HG03064 (cell line): ENCODE data around the gene CSRNP3.

ENCODE experiments used
- ATAC-seq: cut with Tn5 transposase; IDR thresholded peaks from one replicate; pipeline ENCODE4 v1.9.1; 2021; ENCODE audit warnings: low read depth; ENCODE audit not compliant: unreplicated experiment

The CSRNP3 gene

GRCh38 chr2:165469417-165469816 is at the start of gene CSRNP3:
CSRNP3 (plus strand) TSS chr2:165469698; CDS start chr2:165595066, 125,368 bp downstream.
- no peak for ATAC-seq

- ATAC-seq, result no peak
Observed at GRCh38 chr2:165420231-165420630, 49.3 kb upstream of the CSRNP3 start.

GRCh38 chr2:165423081-165423480 is 46.4 kb upstream of the CSRNP3 start:
- ATAC-seq, result no peak

- no peak for ATAC-seq
Observed at GRCh38 chr2:165425556-165425955, 43.9 kb upstream of the CSRNP3 start.

- ATAC-seq, result no peak
Observed at GRCh38 chr2:165427686-165428085, 41.8 kb upstream of the CSRNP3 start.

GRCh38 chr2:165428926-165429325 is 40.6 kb upstream of the CSRNP3 start:
- ATAC-seq, result no peak

GRCh38 chr2:165431014-165431413 is 38.5 kb upstream of the CSRNP3 start:
- no peak for ATAC-seq

- no peak for ATAC-seq
Observed at GRCh38 chr2:165432234-165432966, 37.1 kb upstream of the CSRNP3 start.

- ATAC-seq, result no peak
Observed at GRCh38 chr2:165434865-165435496, 34.5 kb upstream of the CSRNP3 start.

GRCh38 chr2:165435611-165436010 is 33.9 kb upstream of the CSRNP3 start:
- ATAC-seq, result no peak

- no peak for ATAC-seq
Observed at GRCh38 chr2:165436559-165436958, 32.9 kb upstream of the CSRNP3 start.

- ATAC-seq, result no peak
Observed at GRCh38 chr2:165440367-165440766, 29.1 kb upstream of the CSRNP3 start.

- ATAC-seq, result no peak
Observed at GRCh38 chr2:165443511-165443910, 26.0 kb upstream of the CSRNP3 start.

GRCh38 chr2:165448406-165448805 is 21.1 kb upstream of the CSRNP3 start:
- no peak for ATAC-seq

GRCh38 chr2:165450156-165450555 is 19.3 kb upstream of the CSRNP3 start:
- ATAC-seq, result no peak

- no peak for ATAC-seq
Observed at GRCh38 chr2:165452327-165452726, 17.2 kb upstream of the CSRNP3 start.

GRCh38 chr2:165453561-165454094 is 15.9 kb upstream of the CSRNP3 start:
- no peak for ATAC-seq

- no peak for ATAC-seq
Observed at GRCh38 chr2:165454905-165455304, 14.6 kb upstream of the CSRNP3 start.

- no peak for ATAC-seq
Observed at GRCh38 chr2:165456027-165456426, 13.5 kb upstream of the CSRNP3 start.

GRCh38 chr2:165462443-165462842 is 7.1 kb upstream of the CSRNP3 start:
- ATAC-seq, result no peak

GRCh38 chr2:165466386-165466785 is 3.1 kb upstream of the CSRNP3 start:
- no peak for ATAC-seq

GRCh38 chr2:165467921-165468320 is 1.6 kb upstream of the CSRNP3 start:
- ATAC-seq, result no peak
